Measurements from ENCODE around the gene PTPRG.

DNA sequence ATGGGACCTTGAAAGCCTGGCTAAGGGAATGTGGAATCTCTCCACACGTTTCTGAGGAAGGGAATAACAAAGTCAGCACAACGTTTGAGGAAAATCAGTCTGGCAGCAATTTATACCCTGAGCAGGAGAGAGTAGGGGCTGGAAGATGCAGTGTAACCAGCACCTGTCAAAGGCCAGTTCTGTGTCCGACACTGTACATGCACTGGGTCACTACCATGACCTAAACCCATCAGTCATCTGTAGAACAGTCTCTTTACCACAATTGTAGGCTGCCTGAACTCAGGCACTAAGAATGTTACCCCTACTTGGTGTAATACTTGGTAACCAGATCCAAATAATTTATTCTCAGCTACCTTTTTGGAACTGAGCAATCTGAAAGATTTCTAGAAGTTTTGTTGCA, 698.6 kb downstream of the PTPRG start:
- no peak for TF ChIP-seq POLR2A (IDR thresholded peaks at IDR 0.05; ENCODE audit: low read depth, low read length)
- TF ChIP-seq POLR2AphosphoS5 (IDR thresholded peaks at IDR 0.05; ENCODE audit: low read depth, low read length) = no peak
